H9 (cell line): Measurements from ENCODE around the gene PIK3R5. TPM values are rescaled to one million over a fixed set of nuclear protein-coding genes. Genes with fewer than 3 reads are reported as not detected.

Experiments
- DNase-seq: peaks from one replicate; pipeline ENCODE4 v3.0.0-alpha.2; 2017
- H2AFZ ChIP-seq: one replicate; pipeline ENCODE4 v1.6.1; 2013; ENCODE audit warnings: mild to moderate bottlenecking, low read length, control low read depth, moderate library complexity
- H2AK5ac ChIP-seq: 2 replicates; pipeline ENCODE4 v1.6.1; 2013; ENCODE audit warnings: low read length, control low read depth, mixed read lengths; ENCODE audit not compliant: insufficient read length
- H2BK120ac ChIP-seq: one replicate; pipeline ENCODE4 v1.6.1; 2013; ENCODE audit warnings: low read depth, mild to moderate bottlenecking, low read length, control low read depth, inconsistent platforms; ENCODE audit not compliant: poor library complexity, severe bottlenecking
- H2BK12ac ChIP-seq: 2 replicates; pipeline ENCODE4 v1.6.1; 2013; ENCODE audit warnings: low read length, control low read depth, mixed read lengths, low read depth; ENCODE audit not compliant: insufficient read length
- H2BK15ac ChIP-seq: 2 replicates; pipeline ENCODE4 v1.6.1; 2013; ENCODE audit warnings: low read depth, low read length, control low read depth
- H2BK20ac ChIP-seq: one replicate; pipeline ENCODE4 v1.6.1; 2013; ENCODE audit warnings: low read depth, mild to moderate bottlenecking, low read length, control low read depth, inconsistent platforms; ENCODE audit not compliant: poor library complexity, severe bottlenecking
- H2BK5ac ChIP-seq: 2 replicates; pipeline ENCODE4 v1.6.1; 2013; ENCODE audit warnings: low read length, control low read depth, mixed read lengths; ENCODE audit not compliant: insufficient read length
- H3K14ac ChIP-seq: 2 replicates; pipeline ENCODE4 v1.6.1; 2013; ENCODE audit warnings: low read length, control low read depth; ENCODE audit not compliant: insufficient read depth
- H3K18ac ChIP-seq: 2 replicates; pipeline ENCODE4 v1.6.1; 2013; ENCODE audit warnings: low read depth, mild to moderate bottlenecking, mixed read lengths, low read length, control low read depth; ENCODE audit not compliant: insufficient read length
- H3K23ac ChIP-seq: 2 replicates; pipeline ENCODE4 v1.6.1; 2013; ENCODE audit warnings: low read length, control low read depth, mixed read lengths, low read depth; ENCODE audit not compliant: insufficient read length
- H3K23me2 ChIP-seq: 2 replicates; pipeline ENCODE4 v1.6.1; 2013; ENCODE audit warnings: low read depth, mild to moderate bottlenecking, mixed read lengths, low read length, control low read depth; ENCODE audit not compliant: insufficient read length, poor library complexity, severe bottlenecking
- H3K27ac ChIP-seq: 2 replicates; pipeline ENCODE4 v1.5.1; 2013; ENCODE audit warnings: low read length, control low read depth, mixed read lengths, low read depth; ENCODE audit not compliant: insufficient read length
- H3K27me3 ChIP-seq: 2 replicates; pipeline ENCODE4 v1.6.1; 2013; ENCODE audit warnings: low read length, control low read depth, inconsistent platforms; ENCODE audit not compliant: insufficient read depth
- H3K4ac ChIP-seq: 2 replicates; pipeline ENCODE4 v1.6.1; 2013; ENCODE audit warnings: low read depth, mild to moderate bottlenecking, control low read depth, inconsistent platforms, low read length, moderate library complexity
- H3K4me1 ChIP-seq: 2 replicates; pipeline ENCODE4 v1.6.1; 2013; ENCODE audit warnings: low read length, control low read depth, inconsistent platforms; ENCODE audit not compliant: insufficient read depth
- H3K4me2 ChIP-seq: 2 replicates; pipeline ENCODE4 v1.6.1; 2013; ENCODE audit warnings: low read length, control low read depth, mixed read lengths; ENCODE audit not compliant: insufficient read length, insufficient read depth
- H3K56ac ChIP-seq: 2 replicates; pipeline ENCODE4 v1.6.1; 2013; ENCODE audit warnings: low read depth, mild to moderate bottlenecking, mixed read lengths, low read length, control low read depth; ENCODE audit not compliant: insufficient read length
- H3K79me1 ChIP-seq: 2 replicates; pipeline ENCODE4 v1.6.1; 2013; ENCODE audit warnings: low read depth, mild to moderate bottlenecking, moderate library complexity, low read length, control low read depth, inconsistent platforms; ENCODE audit not compliant: insufficient read depth, poor library complexity, severe bottlenecking
- H3K79me2 ChIP-seq: 2 replicates; pipeline ENCODE4 v1.6.1; 2013; ENCODE audit warnings: low read length, control low read depth, inconsistent platforms; ENCODE audit not compliant: insufficient read depth
- H3K9ac ChIP-seq: 2 replicates; pipeline ENCODE4 v1.6.1; 2013; ENCODE audit warnings: low read length, control low read depth, mixed read lengths; ENCODE audit not compliant: insufficient read length; ENCODE audit errors: extremely low read depth
- H3K9me3 ChIP-seq: one replicate; pipeline ENCODE4 v1.6.1; 2013; ENCODE audit warnings: low read depth, low read length, inconsistent platforms; ENCODE audit not compliant: control insufficient read depth
- H3T11ph ChIP-seq: one replicate; pipeline ENCODE4 v1.6.1; 2013; ENCODE audit warnings: mild to moderate bottlenecking, low read length, control low read depth, inconsistent platforms
- H4K20me1 ChIP-seq: one replicate; pipeline ENCODE4 v1.6.1; 2013; ENCODE audit not compliant: control insufficient read depth, insufficient read length, insufficient read depth
- H4K5ac ChIP-seq: 2 replicates; pipeline ENCODE4 v1.6.1; 2013; ENCODE audit warnings: low read depth, mild to moderate bottlenecking, mixed read lengths, low read length, control low read depth; ENCODE audit not compliant: insufficient read length
- H4K8ac ChIP-seq: replicated peaks from 2 replicates; pipeline ENCODE4 v1.6.1; 2013; ENCODE audit warnings: low read length, control low read depth, mixed read lengths, low read depth; ENCODE audit not compliant: insufficient read length
- H4K91ac ChIP-seq: 2 replicates; pipeline ENCODE4 v1.6.1; 2013; ENCODE audit warnings: low read depth, mild to moderate bottlenecking, moderate library complexity, mixed read lengths, low read length, control low read depth; ENCODE audit not compliant: insufficient read length
- H3K27ac Mint-ChIP-seq, 3 experiments: 2 replicates in 2 of 3; 3 replicates in 1 of 3; pipeline ENCODE4 v1.8.0; 2020 to 2021; ENCODE audit warnings: mixed read lengths in 3 of 3, mild to moderate bottlenecking in 1 of 3, moderate library complexity in 1 of 3
- H3K27me3 Mint-ChIP-seq: 2 replicates; pipeline ENCODE4 v1.8.0; 2021; ENCODE audit warnings: low read depth, mild to moderate bottlenecking, moderate library complexity, mixed read lengths
- H3K36me3 Mint-ChIP-seq, 3 experiments: 2 replicates in 2 of 3; 3 replicates in 1 of 3; pipeline ENCODE4 v1.8.0; 2020 to 2021; ENCODE audit warnings: low read depth in 3 of 3, mixed read lengths in 3 of 3; ENCODE audit not compliant: insufficient read depth in 1 of 3
- H3K4me1 Mint-ChIP-seq, 2 experiments: 2 replicates each; pipeline ENCODE4 v1.8.0; 2020; ENCODE audit warnings: mixed read lengths in 2 of 2
- H3K4me3 Mint-ChIP-seq, 2 experiments: 2 replicates in 1 of 2; 3 replicates in 1 of 2; pipeline ENCODE4 v1.8.0; 2020 to 2021; ENCODE audit warnings: mild to moderate bottlenecking in 2 of 2, mixed read lengths in 2 of 2, moderate library complexity in 1 of 2
- H3K9me3 Mint-ChIP-seq, 2 experiments: 2 replicates in 1 of 2; 3 replicates in 1 of 2; pipeline ENCODE4 v1.8.0; 2020; ENCODE audit warnings: mild to moderate bottlenecking in 2 of 2, mixed read lengths in 2 of 2, moderate library complexity in 1 of 2
- WGBS: extraction: QIAGEN DNeasy Blood & Tissue Kit; methylation state at CpG from one replicate; pipeline ENCODE4 v1.1.7; 2013; ENCODE audit warnings: missing lambda C conversion rate, low lambda C conversion rate, mixed read lengths; ENCODE audit not compliant: insufficient read length; ENCODE audit errors: extremely low coverage; 5-methylcytosine and 5-hydroxymethylcytosine counted together
- total RNA-seq: library from RNA; stranded (reverse); gene quantifications from 2 replicates; pipeline ENCODE4 v1.2.1, GENCODE V29; 2021
- TF ChIP-seq, protein P1 (sequence below): fragments of 200-600 bp; sonication (generic); conservative IDR thresholded peaks from 3 replicates; pipeline ENCODE4 v1.8.0; 2021; ENCODE audit warnings: antibody characterized with exemption, mild to moderate bottlenecking

PIK3R5 gene
- total RNA-seq, 1 experiment from 2014 or later = 1.4 TPM

DNA sequence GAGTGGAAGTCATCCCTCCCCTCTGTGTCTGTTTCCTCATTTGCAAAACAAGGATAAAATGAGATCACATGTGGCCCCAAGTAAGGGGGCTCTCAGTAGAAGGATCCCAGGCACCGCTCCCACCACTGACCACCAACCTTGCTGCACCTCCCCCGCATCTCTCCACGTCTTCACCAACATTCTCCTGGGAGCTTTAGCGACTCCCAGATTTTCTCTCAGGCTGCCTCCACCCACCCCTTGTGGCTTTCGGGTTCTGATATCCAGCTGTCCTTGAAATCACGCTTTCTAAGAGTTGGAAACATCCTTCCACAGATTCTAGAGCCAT, 39.4 kb upstream of the PIK3R5 start:
- peaks cover 4 to 9% of the 10 kb centered on the region in 2 experiments; a peak in 3 of 5 replicates for H3K9me3 Mint-ChIP-seq
- H3K36me3 Mint-ChIP-seq = no peaks in the 10 kb centered on the region; a peak in 1 of 7 replicates
- H3K27ac Mint-ChIP-seq = no peak overlapping the region
- Histone ChIP-seq H2BK12ac (no peak overlapping the region), H4K91ac (no peak overlapping the region), H4K5ac (no peak overlapping the region), H3K4me2 (peak overlapping the region; percentile 48), H3K14ac (no peak overlapping the region), H3K79me2 (no peaks in the 10 kb centered on the region), H3K27ac (no peak overlapping the region), H4K20me1 (no peaks in the 10 kb centered on the region), H2BK15ac (no peak overlapping the region), H3K4ac (no peak overlapping the region), H3K23me2 (peaks cover 16% of the 10 kb centered on the region), H3T11ph (no peak overlapping the region), H2AK5ac (no peak overlapping the region), H3K4me1 (no peaks in the 10 kb centered on the region), H3K9me3 (no peaks in the 10 kb centered on the region), H2BK120ac (no peak overlapping the region), H3K23ac (no peak overlapping the region), H3K27me3 (peaks cover 50% of the 10 kb centered on the region), H2BK20ac (no peak overlapping the region), H3K18ac (no peak overlapping the region), H2AFZ (no peak overlapping the region), H4K8ac (no peak overlapping the region), H3K9ac (no peak overlapping the region), H2BK5ac (no peak overlapping the region), H3K79me1 (no peaks in the 10 kb centered on the region), H3K56ac (no peak overlapping the region)
- TF ChIP-seq, protein P1, sequence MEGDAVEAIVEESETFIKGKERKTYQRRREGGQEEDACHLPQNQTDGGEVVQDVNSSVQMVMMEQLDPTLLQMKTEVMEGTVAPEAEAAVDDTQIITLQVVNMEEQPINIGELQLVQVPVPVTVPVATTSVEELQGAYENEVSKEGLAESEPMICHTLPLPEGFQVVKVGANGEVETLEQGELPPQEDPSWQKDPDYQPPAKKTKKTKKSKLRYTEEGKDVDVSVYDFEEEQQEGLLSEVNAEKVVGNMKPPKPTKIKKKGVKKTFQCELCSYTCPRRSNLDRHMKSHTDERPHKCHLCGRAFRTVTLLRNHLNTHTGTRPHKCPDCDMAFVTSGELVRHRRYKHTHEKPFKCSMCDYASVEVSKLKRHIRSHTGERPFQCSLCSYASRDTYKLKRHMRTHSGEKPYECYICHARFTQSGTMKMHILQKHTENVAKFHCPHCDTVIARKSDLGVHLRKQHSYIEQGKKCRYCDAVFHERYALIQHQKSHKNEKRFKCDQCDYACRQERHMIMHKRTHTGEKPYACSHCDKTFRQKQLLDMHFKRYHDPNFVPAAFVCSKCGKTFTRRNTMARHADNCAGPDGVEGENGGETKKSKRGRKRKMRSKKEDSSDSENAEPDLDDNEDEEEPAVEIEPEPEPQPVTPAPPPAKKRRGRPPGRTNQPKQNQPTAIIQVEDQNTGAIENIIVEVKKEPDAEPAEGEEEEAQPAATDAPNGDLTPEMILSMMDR = no peak
- peaks cover 11 to 24% of the 10 kb centered on the region in 2 experiments for H3K4me1 Mint-ChIP-seq
- H3K27me3 Mint-ChIP-seq = peaks cover 94% of the 10 kb centered on the region
- DNase-seq = no peak
- peak overlapping the region in 1 of 2 experiments; percentile 74; a peak in 2 of 5 replicates for H3K4me3 Mint-ChIP-seq
- WGBS = no CpG with 5 or more reads among the region's 6 CpGs
